OCI-LY7 (cell line): ENCODE results near the gene SLC12A9. TPM values are rescaled to one million over a fixed set of nuclear protein-coding genes. Genes with fewer than 3 reads are reported as not detected.
A peak's percentile ranks its signal among the peaks of the same experiment; 100 is the strongest.

ENCODE experiments used
- Bru-seq: library from RNA; stranded (reverse); fragments of 400-500 nt; gene quantifications from one replicate; lab custom pipeline; 2021; lab: Mats Ljungman, UMichigan
- BruChase-seq, 2 experiments: library from RNA; stranded (reverse); fragments of 400-500 nt; gene quantifications; one replicate each; lab custom pipeline; 2021; lab: Mats Ljungman, UMichigan
- BruUV-seq: library from RNA; stranded (reverse); fragments of 400-500 nt; replicated peaks from 2 replicates; lab custom pipeline; 2021; lab: Mats Ljungman, UMichigan
- CTCF ChIA-PET: fragments of 300-600 bp; sonication (Branson Sonifier 250); formaldehyde crosslinking; loops from one replicate; lab custom pipeline; 2022; ENCODE audit warnings: antibody characterized with exemption; ENCODE audit not compliant: unreplicated experiment; lab: Charles Lee
- POLR2A ChIA-PET: fragments of 300-600 bp; sonication (Branson Sonifier 250); formaldehyde crosslinking; loops from one replicate; lab custom pipeline; 2022; ENCODE audit warnings: antibody characterized with exemption; lab: Charles Lee
- DNase-seq: peaks from one replicate; pipeline ENCODE4 v3.0.0-alpha.2; 2015; ENCODE audit warnings: low spot score
- H2AFZ ChIP-seq: fragments of 200-600 bp; sonication (generic), shearing (Covaris generic); 2 replicates; pipeline ENCODE4 v1.6.1; 2014; ENCODE audit warnings: mild to moderate bottlenecking, antibody characterized with exemption, low read length, moderate library complexity
- H3K27ac ChIP-seq: fragments of 200-600 bp; sonication (generic); 2 replicates; pipeline ENCODE4 v1.5.1; 2014; ENCODE audit warnings: mixed run types, low read depth, mild to moderate bottlenecking, moderate library complexity, low read length, inconsistent platforms; ENCODE audit not compliant: poor library complexity, severe bottlenecking
- H3K36me3 ChIP-seq: fragments of 200-600 bp; sonication (generic); 2 replicates; pipeline ENCODE4 v1.6.1; 2014; ENCODE audit warnings: mild to moderate bottlenecking, antibody characterized with exemption, low read length, moderate library complexity, mixed read lengths; ENCODE audit not compliant: insufficient read depth
- H3K4me1 ChIP-seq: fragments of 200-600 bp; sonication (generic); 2 replicates; pipeline ENCODE4 v1.5.1; 2014; ENCODE audit warnings: mild to moderate bottlenecking, low read length; ENCODE audit not compliant: insufficient read depth, poor library complexity, severe bottlenecking
- H3K4me2 ChIP-seq: fragments of 200-600 bp; sonication (generic); 2 replicates; pipeline ENCODE4 v1.6.1; 2014; ENCODE audit warnings: mild to moderate bottlenecking, low read length
- H3K4me3 ChIP-seq: fragments of 200-600 bp; sonication (generic); 2 replicates; pipeline ENCODE4 v1.5.1; 2014; ENCODE audit warnings: mild to moderate bottlenecking, low read depth, low read length; ENCODE audit not compliant: poor library complexity, severe bottlenecking
- H3K79me2 ChIP-seq: fragments of 200-600 bp; sonication (generic); 2 replicates; pipeline ENCODE4 v1.6.1; 2016; ENCODE audit warnings: low read depth, mild to moderate bottlenecking, low read length, moderate library complexity, mixed read lengths; ENCODE audit not compliant: insufficient read depth
- H3K9me2 ChIP-seq: fragments of 200-600 bp; sonication (generic); 2 replicates; pipeline ENCODE4 v1.6.1; 2016; ENCODE audit warnings: mild to moderate bottlenecking, low read length, mixed read lengths; ENCODE audit not compliant: insufficient read depth
- H3K9me3 ChIP-seq: fragments of 200-600 bp; sonication (generic); 2 replicates; pipeline ENCODE4 v1.6.1; 2014; ENCODE audit warnings: mild to moderate bottlenecking, mixed run types, low read length, mixed read lengths
- H4K20me1 ChIP-seq: fragments of 200-600 bp; sonication (generic); 2 replicates; pipeline ENCODE4 v1.6.1; 2014; ENCODE audit warnings: mild to moderate bottlenecking, antibody characterized with exemption, low read length, moderate library complexity, mixed read lengths; ENCODE audit not compliant: insufficient read depth
- CTCF ChIP-seq: fragments of 200-600 bp; sonication (generic); conservative IDR thresholded peaks from 2 replicates; pipeline ENCODE4 v1.5.1; 2014; ENCODE audit warnings: mild to moderate bottlenecking, antibody characterized with exemption, low read length, moderate library complexity, mixed read lengths
- EZH2phosphoT487 ChIP-seq: fragments of 200-600 bp; sonication (generic); IDR thresholded peaks from 2 replicates; pipeline ENCODE4 v1.6.1; 2018; ENCODE audit warnings: low read depth, borderline replicate concordance, mild to moderate bottlenecking, mixed run types, antibody characterized with exemption, low read length, moderate library complexity, mixed read lengths
- intact Hi-C: fragments of 100-400 bp; cut with micrococcal nuclease; formaldehyde crosslinking; loops from one replicate; pipeline ENCODE4 v1.10.0; 2022; ENCODE audit not compliant: unreplicated experiment
- long read RNA-seq: library from polyadenylated mRNA; stranded (forward); transcript quantifications from one replicate; pipeline ENCODE4 v2.0.0, GENCODE V29; 2022
- total RNA-seq, 2 experiments: library from RNA; depleted of rRNA in 1 of 2; stranded (reverse); fragments of >200 nt in 1 of 2; shearing (Covaris generic) in 1 of 2; gene quantifications; 2 replicates each; pipeline ENCODE4 v1.2.3, GENCODE V29; 2014 to 2022

Gene SLC12A9
- 15.7 and 17.0 TPM in 2 replicates for total RNA-seq (2014; rRNA removed; shearing (Covaris generic))
- 21.1 and 25.6 TPM in 2 replicates for total RNA-seq (2022)
- percentile 51 among the genes with signal in this experiment for Bru-seq, nascent RNA
- percentile 68 among the genes with signal in this experiment for BruChase-seq, experiment 1, labeled RNA remaining after a 6-hour chase
- percentile 69 among the genes with signal in this experiment for BruChase-seq, experiment 2, labeled RNA remaining after a 2-hour chase
- long read RNA-seq, full-length matches to known transcripts: 1 of 27 reads
- long read RNA-seq, partial matches to known transcripts: 0 of 27 reads
- long read RNA-seq, other reads (novel, unspliced or antisense): 26 of 27 reads

GRCh38 chr7:100852048-100852872 is at the start of gene SLC12A9:
Gene SLC12A9 (plus strand): TSS chr7:100852713. CDS start chr7:100854198, 1,485 bp downstream.
- Histone ChIP-seq H3K36me3 (no peaks in the 10 kb centered on the region), H3K79me2 (peaks cover 7% of the 10 kb centered on the region; the same call in 1 of the 2 replicates), H3K4me1 (peaks cover 15% of the 10 kb centered on the region), H2AFZ (peak within 1 kb of the TSS; percentile 80), H3K4me3 (peak within 1 kb of the TSS; percentile 85), H3K9me3 (no peaks in the 10 kb centered on the region), H3K4me2 (peak within 1 kb of the TSS; percentile 100), H3K27ac (peak within 1 kb of the TSS; percentile 45), H3K9me2 (no peaks in the 10 kb centered on the region), H4K20me1 (no peaks in the 10 kb centered on the region)
- POLR2A ChIA-PET: interaction anchor here (0.6 to 1.1 kb wide), 9 partner anchors 10 to 665 kb away, joined by 3 to 10 read pairs (median 3); partner anchors contain the start of genes POP7, SRRT and UFSP1
- BruUV-seq: TSS peak; percentile 62
- intact Hi-C loops: loop anchor here (1.0 to 5.0 kb wide), 4 partner anchors 37 to 147 kb away; partner anchors contain the start of genes EPO and UFSP1
- DNase-seq: peak; percentile 90
- CTCF ChIA-PET: interaction anchor here (0.8 to 1.9 kb wide), 4 partner anchors 37 to 146 kb away, joined by 3 to 5 read pairs (median 5); partner anchors contain the start of genes POP7 and UFSP1
- TF ChIP-seq EZH2phosphoT487 (no peak), CTCF (peak; percentile 95)

GRCh38 chr7:100802951-100803350 is 49.6 kb upstream of the SLC12A9 start:
- POLR2A ChIA-PET: no interaction called here
- intact Hi-C loops: no loop called here
- Histone ChIP-seq H3K36me3 (no peaks in the 10 kb centered on the region), H3K4me2 (no peak overlapping the region), H3K79me2 (no peaks in the 10 kb centered on the region), H4K20me1 (no peaks in the 10 kb centered on the region), H3K9me3 (no peaks in the 10 kb centered on the region), H3K4me1 (peaks cover 10% of the 10 kb centered on the region), H2AFZ (no peak overlapping the region), H3K9me2 (no peaks in the 10 kb centered on the region), H3K4me3 (no peak overlapping the region), H3K27ac (no peak overlapping the region)
- DNase-seq: no peak
- TF ChIP-seq EZH2phosphoT487: no peak
- no peak for TF ChIP-seq CTCF
- no TSS peak for BruUV-seq
- CTCF ChIA-PET: no interaction called here
